GM19240 (cell line): ENCODE measurements around the gene PRH1.

ENCODE experiments used
- DNase-seq: peaks from one replicate; pipeline ENCODE4 v3.0.0; 2011; ENCODE audit warnings: low spot score; ENCODE audit not compliant: insufficient read length

Gene PRH1

GRCh38 chr12:10842862-10843261, 41.2 kb downstream of the PRH1 start:
- no peak for DNase-seq

DNA sequence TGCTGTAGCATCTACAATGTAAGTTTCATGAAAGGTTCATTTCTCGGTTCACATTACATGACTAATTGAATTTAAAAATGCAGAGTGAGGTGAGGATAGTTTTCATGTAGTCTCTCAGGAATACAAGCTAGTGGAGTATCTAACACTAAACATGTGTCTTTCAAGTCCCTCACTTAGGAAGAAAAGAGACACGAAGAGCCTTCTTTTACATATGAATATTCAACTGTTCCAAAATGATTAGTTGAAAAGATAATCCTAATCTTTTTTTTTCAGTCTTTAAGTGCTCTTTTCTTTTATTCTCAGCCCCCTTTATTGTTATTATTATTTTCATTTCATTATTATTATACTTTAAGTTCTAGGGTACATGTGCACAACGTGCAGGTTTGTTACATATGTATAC, 45.6 kb downstream of the PRH1 start:
- no peak for DNase-seq
